Fibroblast of skin of right biceps (primary cell): Measurements from ENCODE around the gene TULP4.
A peak's percentile ranks its signal among the peaks of the same experiment; 100 is the strongest.
"Not testable (repeated sequence)": the region's sequence is repeated elsewhere in the genome, so short reads cannot be mapped to it uniquely, and the experiment has no call there.

Source experiments
- DNase-seq: peaks from one replicate; pipeline ENCODE4 v3.0.0-alpha.2; 2013

Gene TULP4

GRCh38 chr6:158329531-158329930 is 17.3 kb downstream of the TULP4 start:
- DNase-seq: no peak

GRCh38 chr6:158330016-158330415 is 17.8 kb downstream of the TULP4 start:
- DNase-seq: no peak

GRCh38 chr6:158332237-158332636 is 20.0 kb downstream of the TULP4 start:
- no peak for DNase-seq

- DNase-seq: no peak
Observed at GRCh38 chr6:158333094-158333493, 20.8 kb downstream of the TULP4 start.

- DNase-seq: no peak
Observed at GRCh38 chr6:158334534-158334933, 22.3 kb downstream of the TULP4 start.

GRCh38 chr6:158337332-158337731 is 25.1 kb downstream of the TULP4 start:
- no peak for DNase-seq

- DNase-seq: no peak
Observed at GRCh38 chr6:158338311-158339112, 26.2 kb downstream of the TULP4 start.

- not testable (repeated sequence) for DNase-seq
Observed at GRCh38 chr6:158339197-158339596, 26.9 kb downstream of the TULP4 start.

GRCh38 chr6:158340252-158340651 is 28.0 kb downstream of the TULP4 start:
- DNase-seq: no peak

- DNase-seq: no peak
Observed at GRCh38 chr6:158344534-158344933, 32.3 kb downstream of the TULP4 start.

GRCh38 chr6:158345444-158345843 is 33.2 kb downstream of the TULP4 start:
- DNase-seq: not testable (repeated sequence)

- no peak for DNase-seq
Observed at GRCh38 chr6:158347335-158347734, 35.1 kb downstream of the TULP4 start.

- DNase-seq: not testable (repeated sequence)
Observed at GRCh38 chr6:158348737-158349504, 36.7 kb downstream of the TULP4 start.

- not testable (repeated sequence) for DNase-seq
Observed at GRCh38 chr6:158349505-158350275, 37.4 kb downstream of the TULP4 start.

GRCh38 chr6:158350731-158351130 is 38.5 kb downstream of the TULP4 start:
- DNase-seq: not testable (repeated sequence)

GRCh38 chr6:158353883-158354877 is 41.9 kb downstream of the TULP4 start:
- peak; percentile 45 for DNase-seq

GRCh38 chr6:158356586-158357546 is 44.6 kb downstream of the TULP4 start:
- no peak for DNase-seq

GRCh38 chr6:158357570-158358216 is 45.4 kb downstream of the TULP4 start:
- DNase-seq: no peak

- no peak for DNase-seq
Observed at GRCh38 chr6:158358450-158359077, 46.3 kb downstream of the TULP4 start.

GRCh38 chr6:158361068-158361467 is 48.8 kb downstream of the TULP4 start:
- DNase-seq: no peak
